GM12878 (cell line): ENCODE measurements around the gene CRKL. TPM values are rescaled to one million over a fixed set of nuclear protein-coding genes. Genes with fewer than 3 reads are reported as not detected.
A peak's percentile ranks its signal among the peaks of the same experiment; 100 is the strongest.

Source experiments
- ATAC-seq: fragments of 200-7000 bp; cut with Tn5 transposase; 3 replicates; pipeline ENCODE4 v1.9.1; 2020; ENCODE audit warnings: mild to moderate bottlenecking, moderate library complexity
- BruUV-seq: library from RNA; stranded (reverse); fragments of 400-500 nt; replicated peaks from 2 replicates; lab custom pipeline; 2021; lab: Mats Ljungman, UMichigan
- CTCF ChIA-PET: fragments of 300-600 bp; sonication (Branson Sonifier 250); formaldehyde crosslinking; extraction: SDS; loops from one replicate; lab custom pipeline; 2021; ENCODE audit warnings: inconsistent platforms; lab: Yijun Ruan, JAX
- POLR2A ChIA-PET: fragments of 350-600 bp; formaldehyde crosslinking; extraction: SDS; loops from one replicate; lab custom pipeline; 2021; ENCODE audit warnings: inconsistent platforms; lab: Charles Lee
- RAD21 ChIA-PET: fragments of 300-600 bp; sonication (Branson Sonifier 250); formaldehyde crosslinking; loops from one replicate; lab custom pipeline; 2023; ENCODE audit warnings: antibody characterized with exemption; ENCODE audit not compliant: unreplicated experiment; lab: Charles Lee
- SMC1A ChIA-PET: fragments of 300-600 bp; sonication (Branson Sonifier 250); formaldehyde crosslinking; loops from one replicate; lab custom pipeline; 2023; ENCODE audit not compliant: unreplicated experiment, uncharacterized antibody; lab: Charles Lee
- DNase-seq: peaks from one replicate; pipeline ENCODE4 v3.0.0-alpha.2; 2011; ENCODE audit warnings: low read depth, low spot score
- FAIRE-seq: peaks from 3 replicates; lab custom pipeline; 2011; peaks lifted over from hg19 to GRCh38; lab: Jason Lieb, UNC
- H2AFZ ChIP-seq: 2 replicates; pipeline ENCODE4 v1.6.0; 2011; ENCODE audit warnings: low read depth, low read length, control low read depth; ENCODE audit not compliant: control insufficient read depth
- H3K27ac ChIP-seq: 2 replicates; pipeline ENCODE4 v1.5.1; 2011; ENCODE audit warnings: control low read depth; ENCODE audit not compliant: control insufficient read depth, insufficient read depth
- H3K27me3 ChIP-seq, 2 experiments: replicated peaks in 1 of 2; 2 replicates each; pipeline versions ENCODE4 v1.6.0 to v1.6.1; 2011; ENCODE audit warnings: low read length in 1 of 2; ENCODE audit not compliant: control insufficient read depth in 2 of 2, insufficient read depth in 2 of 2
- H3K36me3 ChIP-seq, 2 experiments: 2 replicates each; pipeline ENCODE4 v1.5.1; 2011; ENCODE audit warnings: low read length in 1 of 2; ENCODE audit not compliant: control insufficient read depth in 2 of 2, insufficient read depth in 2 of 2
- H3K4me1 ChIP-seq: 2 replicates; pipeline ENCODE4 v1.6.1; 2011; ENCODE audit warnings: mild to moderate bottlenecking, low read length, moderate library complexity, mixed read lengths; ENCODE audit not compliant: control insufficient read depth, insufficient read depth
- H3K4me2 ChIP-seq: 2 replicates; pipeline ENCODE4 v1.6.0; 2011; ENCODE audit warnings: control low read depth; ENCODE audit not compliant: control insufficient read depth, insufficient read depth
- H3K4me3 ChIP-seq: fragments of 200-600 bp; sonication (generic); 2 replicates; pipeline ENCODE4 v1.5.1; 2016
- H3K79me2 ChIP-seq: 2 replicates; pipeline ENCODE4 v1.6.0; 2011; ENCODE audit warnings: low read length; ENCODE audit not compliant: control insufficient read depth, insufficient read depth
- H3K9ac ChIP-seq: 2 replicates; pipeline ENCODE4 v1.8.0; 2011; ENCODE audit warnings: low read length, control low read depth, mixed read lengths; ENCODE audit not compliant: control insufficient read depth, insufficient read depth
- H3K9me3 ChIP-seq: replicated peaks from 3 replicates; pipeline ENCODE4 v1.5.1; 2011; ENCODE audit warnings: mild to moderate bottlenecking, low read length; ENCODE audit not compliant: control insufficient read depth, insufficient read depth
- H4K20me1 ChIP-seq: 2 replicates; pipeline ENCODE4 v1.6.0; 2011; ENCODE audit not compliant: control insufficient read depth, insufficient read depth
- CREB1 ChIP-seq: IDR thresholded peaks from 2 replicates; pipeline ENCODE4 v1.6.1; 2012; ENCODE audit warnings: low read depth, mild to moderate bottlenecking, inconsistent platforms
- DPF2 ChIP-seq: fragments of 450-650 bp; IDR thresholded peaks from 2 replicates; pipeline ENCODE4 v1.6.1; 2017; ENCODE audit warnings: mild to moderate bottlenecking
- KLF5 ChIP-seq: fragments of 450-650 bp; IDR thresholded peaks from 2 replicates; pipeline ENCODE4 v1.6.1; 2014; ENCODE audit warnings: mild to moderate bottlenecking; ENCODE audit not compliant: partially characterized antibody
- MTA2 ChIP-seq: fragments of 450-650 bp; IDR thresholded peaks from 2 replicates; pipeline ENCODE4 v1.6.1; 2016; ENCODE audit warnings: low read depth, mild to moderate bottlenecking, moderate library complexity
- NR2F1 ChIP-seq: fragments of 450-650 bp; conservative IDR thresholded peaks from 2 replicates; pipeline ENCODE4 v1.6.1; 2017; ENCODE audit warnings: mild to moderate bottlenecking
- RAD21 ChIP-seq: IDR thresholded peaks from 2 replicates; pipeline ENCODE4 v1.6.1; 2011; ENCODE audit warnings: mild to moderate bottlenecking, low read depth, low read length, moderate library complexity; ENCODE audit not compliant: insufficient read depth
- SMAD1 ChIP-seq: fragments of 450-650 bp; IDR thresholded peaks from 2 replicates; pipeline ENCODE4 v1.6.1; 2018; ENCODE audit warnings: mild to moderate bottlenecking, low read depth; ENCODE audit not compliant: partially characterized antibody
- TCF3 ChIP-seq: IDR thresholded peaks from 2 replicates; pipeline ENCODE4 v1.6.1; 2012; ENCODE audit warnings: low read depth, mild to moderate bottlenecking, low read length, borderline replicate concordance; ENCODE audit not compliant: insufficient read depth
- WGBS: methylation state at CpG from one replicate; pipeline ENCODE4 v1.1.6; 2016; ENCODE audit warnings: low lambda C conversion rate; ENCODE audit not compliant: insufficient replicate concordance, insufficient coverage; ENCODE audit errors: missing lambda C conversion rate; 5-methylcytosine and 5-hydroxymethylcytosine counted together
- in situ Hi-C: fragments of 300-500 bp; cut with MboI; formaldehyde crosslinking; loops from 9 replicates; pipeline ENCODE4 v1.14.3; 2018; ENCODE audit warnings: mixed read lengths
- intact Hi-C: fragments of 100-400 bp; cut with micrococcal nuclease; formaldehyde crosslinking; loops from one replicate; pipeline ENCODE4 v1.14.2; 2022; ENCODE audit not compliant: unreplicated experiment
- polyA plus RNA-seq, 11 experiments: library from polyadenylated mRNA; depleted of rRNA in 4 of 11; unstranded in 6 of 11; stranded (reverse) in 5 of 11; fragments of >200 nt; fragmentation: Nextera tagmentation in 4 of 11; fragmentation: Illumina TruSeq in 1 of 11; extraction: Ambion mirVana in 4 of 11; extraction: Trizol in 1 of 11; gene quantifications; 1 replicate in 1 of 11; 2 replicates in 10 of 11; pipeline versions ENCODE4 v1.2.1 to v1.2.3, GENCODE V29; 2011 to 2016; ENCODE audit warnings: inconsistent platforms in 2 of 11, missing spikeins in 2 of 11, low read depth in 1 of 11
- total RNA-seq, 4 experiments: library from RNA; depleted of rRNA in 3 of 4; stranded (reverse); fragments of >200 nt in 3 of 4; fragmentation: Illumina TruSeq in 1 of 4; extraction: Trizol in 1 of 4; gene quantifications; 2 replicates each; pipeline versions ENCODE4 v1.2.1 to v1.2.3, GENCODE V29; 2013 to 2021
- TF ChIP-seq, protein P1 (sequence below): fragments of 450-650 bp; IDR thresholded peaks from 2 replicates; pipeline ENCODE4 v1.6.1; 2014; ENCODE audit warnings: mild to moderate bottlenecking
- TF ChIP-seq, protein P2 (sequence below): fragments of 450-650 bp; IDR thresholded peaks from 2 replicates; pipeline ENCODE4 v1.6.1; 2017; ENCODE audit warnings: mild to moderate bottlenecking
- TF ChIP-seq, protein P3 (sequence below): fragments of 450-650 bp; IDR thresholded peaks from 2 replicates; pipeline ENCODE4 v1.6.1; 2016; ENCODE audit warnings: mild to moderate bottlenecking
- TF ChIP-seq, protein P4 (sequence below): fragments of 450-650 bp; conservative IDR thresholded peaks from 2 replicates; pipeline ENCODE4 v1.6.1; 2017; ENCODE audit warnings: mild to moderate bottlenecking, moderate library complexity

Gene CRKL
- total and polyA plus RNA-seq, 10 of the 15 experiments (the other 5 are each of a cell fraction or from before 2014, with no cell fraction given) = 12.6 to 61.2 (median 32.7) TPM

DNA sequence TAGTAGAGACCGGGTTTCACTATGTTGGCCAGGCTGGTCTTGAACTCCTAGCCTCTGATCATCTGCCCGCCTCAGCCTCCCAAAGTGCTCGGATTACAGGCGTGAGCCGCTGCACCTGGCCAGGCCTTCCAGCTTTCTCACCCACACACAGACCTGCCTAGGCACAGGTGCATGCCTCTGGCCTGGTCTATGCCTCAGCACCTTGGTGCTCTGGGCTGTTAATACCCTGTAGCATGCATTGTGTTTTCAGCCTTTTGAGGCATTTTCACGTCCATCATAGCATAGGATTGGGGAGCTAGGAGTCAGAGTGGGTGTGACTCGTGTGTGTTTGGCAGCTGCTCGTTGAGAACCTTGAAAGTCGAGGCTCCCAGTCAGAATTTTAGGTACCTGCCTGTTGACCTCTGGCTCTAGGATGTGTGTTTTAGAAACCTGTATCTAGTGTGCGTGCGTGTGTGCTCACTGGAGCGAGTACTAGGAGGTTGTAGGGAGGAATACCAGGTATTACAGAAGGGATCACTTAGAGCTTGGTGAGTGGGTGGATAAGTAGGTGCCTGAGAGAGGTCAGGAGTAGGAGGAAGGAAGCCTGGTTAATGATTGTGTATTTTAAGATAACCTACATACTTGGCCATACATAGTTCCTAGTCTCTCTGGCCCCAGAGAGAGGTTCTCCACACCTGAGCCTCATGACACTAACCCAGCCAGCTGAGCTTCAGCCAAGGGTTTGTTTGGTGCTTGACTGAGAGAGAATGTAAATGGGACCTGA is 20.0 kb downstream of the CRKL start (continued):
- TF ChIP-seq, protein P1, sequence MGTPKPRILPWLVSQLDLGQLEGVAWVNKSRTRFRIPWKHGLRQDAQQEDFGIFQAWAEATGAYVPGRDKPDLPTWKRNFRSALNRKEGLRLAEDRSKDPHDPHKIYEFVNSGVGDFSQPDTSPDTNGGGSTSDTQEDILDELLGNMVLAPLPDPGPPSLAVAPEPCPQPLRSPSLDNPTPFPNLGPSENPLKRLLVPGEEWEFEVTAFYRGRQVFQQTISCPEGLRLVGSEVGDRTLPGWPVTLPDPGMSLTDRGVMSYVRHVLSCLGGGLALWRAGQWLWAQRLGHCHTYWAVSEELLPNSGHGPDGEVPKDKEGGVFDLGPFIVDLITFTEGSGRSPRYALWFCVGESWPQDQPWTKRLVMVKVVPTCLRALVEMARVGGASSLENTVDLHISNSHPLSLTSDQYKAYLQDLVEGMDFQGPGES = no peak

- WGBS = 78% methylated on average over 8 of the region's 8 CpGs
- TF ChIP-seq TCF3 (no peak), NR2F1 (no peak), DPF2 (no peak), MTA2 (no peak), RAD21 (no peak), KLF5 (no peak), SMAD1 (no peak), CREB1 (no peak)
- TF ChIP-seq, protein P2, sequence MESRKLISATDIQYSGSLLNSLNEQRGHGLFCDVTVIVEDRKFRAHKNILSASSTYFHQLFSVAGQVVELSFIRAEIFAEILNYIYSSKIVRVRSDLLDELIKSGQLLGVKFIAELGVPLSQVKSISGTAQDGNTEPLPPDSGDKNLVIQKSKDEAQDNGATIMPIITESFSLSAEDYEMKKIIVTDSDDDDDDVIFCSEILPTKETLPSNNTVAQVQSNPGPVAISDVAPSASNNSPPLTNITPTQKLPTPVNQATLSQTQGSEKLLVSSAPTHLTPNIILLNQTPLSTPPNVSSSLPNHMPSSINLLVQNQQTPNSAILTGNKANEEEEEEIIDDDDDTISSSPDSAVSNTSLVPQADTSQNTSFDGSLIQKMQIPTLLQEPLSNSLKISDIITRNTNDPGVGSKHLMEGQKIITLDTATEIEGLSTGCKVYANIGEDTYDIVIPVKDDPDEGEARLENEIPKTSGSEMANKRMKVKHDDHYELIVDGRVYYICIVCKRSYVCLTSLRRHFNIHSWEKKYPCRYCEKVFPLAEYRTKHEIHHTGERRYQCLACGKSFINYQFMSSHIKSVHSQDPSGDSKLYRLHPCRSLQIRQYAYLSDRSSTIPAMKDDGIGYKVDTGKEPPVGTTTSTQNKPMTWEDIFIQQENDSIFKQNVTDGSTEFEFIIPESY = no peak
- TF ChIP-seq, protein P3, sequence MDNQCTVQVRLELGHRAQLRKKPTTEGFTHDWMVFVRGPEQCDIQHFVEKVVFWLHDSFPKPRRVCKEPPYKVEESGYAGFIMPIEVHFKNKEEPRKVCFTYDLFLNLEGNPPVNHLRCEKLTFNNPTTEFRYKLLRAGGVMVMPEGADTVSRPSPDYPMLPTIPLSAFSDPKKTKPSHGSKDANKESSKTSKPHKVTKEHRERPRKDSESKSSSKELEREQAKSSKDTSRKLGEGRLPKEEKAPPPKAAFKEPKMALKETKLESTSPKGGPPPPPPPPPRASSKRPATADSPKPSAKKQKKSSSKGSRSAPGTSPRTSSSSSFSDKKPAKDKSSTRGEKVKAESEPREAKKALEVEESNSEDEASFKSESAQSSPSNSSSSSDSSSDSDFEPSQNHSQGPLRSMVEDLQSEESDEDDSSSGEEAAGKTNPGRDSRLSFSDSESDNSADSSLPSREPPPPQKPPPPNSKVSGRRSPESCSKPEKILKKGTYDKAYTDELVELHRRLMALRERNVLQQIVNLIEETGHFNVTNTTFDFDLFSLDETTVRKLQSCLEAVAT = no peak
- TF ChIP-seq, protein P4, sequence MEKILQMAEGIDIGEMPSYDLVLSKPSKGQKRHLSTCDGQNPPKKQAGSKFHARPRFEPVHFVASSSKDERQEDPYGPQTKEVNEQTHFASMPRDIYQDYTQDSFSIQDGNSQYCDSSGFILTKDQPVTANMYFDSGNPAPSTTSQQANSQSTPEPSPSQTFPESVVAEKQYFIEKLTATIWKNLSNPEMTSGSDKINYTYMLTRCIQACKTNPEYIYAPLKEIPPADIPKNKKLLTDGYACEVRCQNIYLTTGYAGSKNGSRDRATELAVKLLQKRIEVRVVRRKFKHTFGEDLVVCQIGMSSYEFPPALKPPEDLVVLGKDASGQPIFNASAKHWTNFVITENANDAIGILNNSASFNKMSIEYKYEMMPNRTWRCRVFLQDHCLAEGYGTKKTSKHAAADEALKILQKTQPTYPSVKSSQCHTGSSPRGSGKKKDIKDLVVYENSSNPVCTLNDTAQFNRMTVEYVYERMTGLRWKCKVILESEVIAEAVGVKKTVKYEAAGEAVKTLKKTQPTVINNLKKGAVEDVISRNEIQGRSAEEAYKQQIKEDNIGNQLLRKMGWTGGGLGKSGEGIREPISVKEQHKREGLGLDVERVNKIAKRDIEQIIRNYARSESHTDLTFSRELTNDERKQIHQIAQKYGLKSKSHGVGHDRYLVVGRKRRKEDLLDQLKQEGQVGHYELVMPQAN = no peak
Observed at GRCh38 chr22:20937794-20938671, 20.8 kb downstream of the CRKL start.

More at GRCh38 chr22:20937794-20938671, 20.8 kb downstream of the CRKL start:
- CTCF ChIA-PET = interaction anchor here (1.0 to 1.8 kb wide), 4 partner anchors 16 to 72 kb away, joined by 3 to 5 read pairs (median 4); no protein-coding TSS in a partner anchor
- POLR2A ChIA-PET = interaction anchor here (0.9 to 1.2 kb wide), 2 partner anchors 12 to 16 kb away, joined by 3 to 4 read pairs; no protein-coding TSS in a partner anchor
- no peak overlapping the region for H2AFZ ChIP-seq
- no peaks in the 10 kb centered on the region for H3K27me3 ChIP-seq
- in situ Hi-C loops (no loop called here), intact Hi-C loops (no loop called here)
- peaks cover 15% of the 10 kb centered on the region for H4K20me1 ChIP-seq
- SMC1A ChIA-PET = interaction anchor here (1.3 to 1.6 kb wide), 2 partner anchors 15 to 21 kb away, joined by 3 to 4 read pairs; partner anchors contain the start of gene CRKL
- RAD21 ChIA-PET = no interaction called here
- no peak for DNase-seq
- H3K9ac ChIP-seq = no peak overlapping the region
- H3K79me2 ChIP-seq = peaks cover 80% of the 10 kb centered on the region
- peak overlapping the region; percentile 34; the same call in 1 of the 2 replicates for H3K4me2 ChIP-seq
- H3K4me3 ChIP-seq = no peak overlapping the region
- no peaks in the 10 kb centered on the region for H3K4me1 ChIP-seq
- FAIRE-seq = no peak
- no peak for ATAC-seq
- peaks cover 15 to 32% of the 10 kb centered on the region in 2 experiments for H3K36me3 ChIP-seq
- BruUV-seq = TSS peak; percentile 29
- no peak overlapping the region for H3K27ac ChIP-seq
- H3K9me3 ChIP-seq = no peaks in the 10 kb centered on the region
